ENCODE data around the gene STX8.

Gene STX8

GRCh38 chr17:9604583-9604982, 29.0 kb upstream of the STX8 start (continued):
- TF ChIP-seq ZNF580 (tag by site-specific recombination; IDR thresholded peaks at IDR 0.05) (peak; percentile 65; the same call in 1 of the 2 replicates), ZNF560 (tag by site-specific recombination; IDR thresholded peaks at IDR 0.05; ENCODE audit: borderline replicate concordance) (peak; percentile 88; the same call in 1 of the 2 replicates), ZNF510 (tag by site-specific recombination; IDR thresholded peaks at IDR 0.05; ENCODE audit: insufficient replicate concordance) (peak; percentile 87), ZNF433 (tag by site-specific recombination; IDR thresholded peaks at IDR 0.05; ENCODE audit: low read depth) (peak; percentile 77), ZNF501 (tag by site-specific recombination; IDR thresholded peaks at IDR 0.05) (peak; percentile 55; the same call in 1 of the 2 replicates), RBAK (tag by site-specific recombination; IDR thresholded peaks at IDR 0.05) (0 out of 2 replicates have a peak, but pooled peaks have one; percentile 57), ZNF530 (tag by site-specific recombination; IDR thresholded peaks at IDR 0.05; ENCODE audit: low read depth) (0 out of 2 replicates have a peak, but pooled peaks have one; percentile 43), GLI2 (tag by site-specific recombination; IDR thresholded peaks at IDR 0.05; ENCODE audit: borderline replicate concordance, low read depth) (peak; percentile 72; the same call in 1 of the 2 replicates), ZBTB1 (tag by site-specific recombination; IDR thresholded peaks at IDR 0.05) (peak; percentile 64; the same call in 1 of the 2 replicates), ZNF654 (tag by site-specific recombination; IDR thresholded peaks at IDR 0.05; ENCODE audit: low read depth) (peak; percentile 47), ZNF394 (tag by site-specific recombination; IDR thresholded peaks at IDR 0.05; ENCODE audit: borderline replicate concordance) (peak; percentile 95), ZNF292 (tag by site-specific recombination; IDR thresholded peaks at IDR 0.05; ENCODE audit: borderline replicate concordance, low read depth) (peak; percentile 83; the same call in 1 of the 2 replicates), ZNF639 (tag by site-specific recombination; IDR thresholded peaks at IDR 0.05) (0 out of 2 replicates have a peak, but pooled peaks have one; percentile 43), AEBP2 (tag by site-specific recombination; IDR thresholded peaks at IDR 0.05; ENCODE audit: borderline replicate concordance) (peak; percentile 74; the same call in 1 of the 2 replicates), ZNF354C (tag by site-specific recombination; IDR thresholded peaks at IDR 0.05; ENCODE audit: borderline replicate concordance, low read depth) (peak; percentile 71; the same call in 1 of the 2 replicates), ZBTB11 (tag by site-specific recombination; conservative IDR thresholded peaks at IDR 0.05; ENCODE audit: low read depth) (peak; percentile 85), ZNF19 (tag by site-specific recombination; IDR thresholded peaks at IDR 0.05; ENCODE audit: low read depth) (0 out of 2 replicates have a peak, but pooled peaks have one; percentile 57), ZNF623 (tag by site-specific recombination; IDR thresholded peaks at IDR 0.05) (peak; percentile 85), ZNF155 (tag by site-specific recombination; IDR thresholded peaks at IDR 0.05) (0 out of 2 replicates have a peak, but pooled peaks have one; percentile 43)
- TF ChIP-seq, protein P1, sequence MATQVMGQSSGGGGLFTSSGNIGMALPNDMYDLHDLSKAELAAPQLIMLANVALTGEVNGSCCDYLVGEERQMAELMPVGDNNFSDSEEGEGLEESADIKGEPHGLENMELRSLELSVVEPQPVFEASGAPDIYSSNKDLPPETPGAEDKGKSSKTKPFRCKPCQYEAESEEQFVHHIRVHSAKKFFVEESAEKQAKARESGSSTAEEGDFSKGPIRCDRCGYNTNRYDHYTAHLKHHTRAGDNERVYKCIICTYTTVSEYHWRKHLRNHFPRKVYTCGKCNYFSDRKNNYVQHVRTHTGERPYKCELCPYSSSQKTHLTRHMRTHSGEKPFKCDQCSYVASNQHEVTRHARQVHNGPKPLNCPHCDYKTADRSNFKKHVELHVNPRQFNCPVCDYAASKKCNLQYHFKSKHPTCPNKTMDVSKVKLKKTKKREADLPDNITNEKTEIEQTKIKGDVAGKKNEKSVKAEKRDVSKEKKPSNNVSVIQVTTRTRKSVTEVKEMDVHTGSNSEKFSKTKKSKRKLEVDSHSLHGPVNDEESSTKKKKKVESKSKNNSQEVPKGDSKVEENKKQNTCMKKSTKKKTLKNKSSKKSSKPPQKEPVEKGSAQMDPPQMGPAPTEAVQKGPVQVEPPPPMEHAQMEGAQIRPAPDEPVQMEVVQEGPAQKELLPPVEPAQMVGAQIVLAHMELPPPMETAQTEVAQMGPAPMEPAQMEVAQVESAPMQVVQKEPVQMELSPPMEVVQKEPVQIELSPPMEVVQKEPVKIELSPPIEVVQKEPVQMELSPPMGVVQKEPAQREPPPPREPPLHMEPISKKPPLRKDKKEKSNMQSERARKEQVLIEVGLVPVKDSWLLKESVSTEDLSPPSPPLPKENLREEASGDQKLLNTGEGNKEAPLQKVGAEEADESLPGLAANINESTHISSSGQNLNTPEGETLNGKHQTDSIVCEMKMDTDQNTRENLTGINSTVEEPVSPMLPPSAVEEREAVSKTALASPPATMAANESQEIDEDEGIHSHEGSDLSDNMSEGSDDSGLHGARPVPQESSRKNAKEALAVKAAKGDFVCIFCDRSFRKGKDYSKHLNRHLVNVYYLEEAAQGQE (tag by site-specific recombination; IDR thresholded peaks at IDR 0.05), result peak; percentile 78

Measured in HEK293 (cell line).